Measurements from ENCODE around the gene CCDC192. TPM values are rescaled to one million over a fixed set of nuclear protein-coding genes. Genes with fewer than 3 reads are reported as not detected.
"Not testable (repeated sequence)": the region's sequence is repeated elsewhere in the genome, so short reads cannot be mapped to it uniquely, and the experiment has no call there.

Gene CCDC192
- polyA plus RNA-seq, 3 donors: 0.55 to 1.1 (median 0.95) TPM

GRCh38 chr5:127758766-127759283 lies 55.6 kb downstream of the CCDC192 start:
- DNase-seq (ENCODE audit: low read depth in 3 of 3, low spot score in 2 of 3): no peak

DNA sequence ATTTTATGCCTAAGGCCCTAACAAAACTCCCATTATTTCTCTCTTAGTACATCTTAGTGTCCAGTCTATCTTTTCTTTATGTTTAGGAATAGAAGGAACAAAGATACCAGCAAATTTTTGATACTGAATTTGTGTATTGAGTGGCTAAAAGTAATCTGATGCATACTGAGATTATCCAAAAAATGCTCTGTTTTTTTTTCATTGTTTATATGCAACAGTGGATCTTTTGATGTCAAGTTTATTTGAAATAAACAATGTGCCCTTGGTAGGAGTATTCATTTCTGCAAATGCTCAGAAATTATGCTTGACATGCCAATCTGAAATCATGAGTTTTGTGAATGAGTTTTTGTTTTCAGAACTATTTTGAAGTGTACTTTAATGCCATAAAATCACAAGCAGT lies 58.7 kb downstream of the CCDC192 start:
- DNase-seq (ENCODE audit: low read depth in 3 of 3, low spot score in 2 of 3): no peak

GRCh38 chr5:127762412-127762811 lies 59.2 kb downstream of the CCDC192 start:
- DNase-seq (ENCODE audit: low read depth in 3 of 3, low spot score in 2 of 3): no peak

- DNase-seq (ENCODE audit: low read depth in 3 of 3, low spot score in 2 of 3): no peak
Observed at GRCh38 chr5:127766676-127767335, 63.6 kb downstream of the CCDC192 start.

GRCh38 chr5:127769386-127769785 lies 66.2 kb downstream of the CCDC192 start:
- DNase-seq (ENCODE audit: low read depth in 3 of 3, low spot score in 2 of 3): no peak

DNA sequence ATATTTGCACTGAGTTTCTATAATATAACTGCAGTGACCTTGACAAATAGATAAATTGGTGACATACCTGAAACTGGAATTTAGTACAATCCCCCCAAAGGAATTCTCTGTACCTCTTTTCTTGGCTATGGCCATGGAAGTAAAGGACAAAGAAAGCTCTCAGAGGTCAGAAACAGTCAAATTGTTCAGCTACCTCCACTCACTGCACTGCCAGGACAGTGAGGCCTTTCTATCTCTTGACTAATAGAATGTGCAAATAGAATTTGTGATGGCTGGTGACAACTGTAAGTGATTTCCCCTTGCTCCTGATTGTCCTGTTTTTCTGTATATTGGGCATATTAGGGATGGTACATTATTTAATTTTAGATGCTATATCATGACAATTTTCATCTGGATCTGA lies 67.1 kb downstream of the CCDC192 start:
- DNase-seq (ENCODE audit: low read depth in 3 of 3, low spot score in 2 of 3): no peak

DNA sequence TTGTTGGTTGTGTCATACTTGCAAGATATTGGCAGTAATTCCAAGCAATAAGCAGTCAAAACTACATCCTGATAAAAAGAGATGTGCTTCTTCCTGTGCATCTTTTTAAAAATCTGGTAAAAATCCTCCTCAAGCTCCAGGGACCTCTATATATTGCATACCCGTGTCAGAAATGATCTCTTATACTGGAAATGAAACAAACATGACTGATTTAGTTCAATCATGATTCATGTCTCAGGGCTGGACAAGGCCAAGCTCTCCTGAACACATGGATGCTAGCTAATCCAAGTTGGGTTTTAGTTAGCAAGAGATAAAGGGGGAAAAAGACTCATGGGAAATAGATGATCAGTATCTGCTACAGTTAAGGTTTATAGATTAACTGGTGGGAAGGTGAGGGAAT lies 69.3 kb downstream of the CCDC192 start:
- no peak for DNase-seq (ENCODE audit: low read depth in 3 of 3, low spot score in 2 of 3)

GRCh38 chr5:127774221-127774620 lies 71.0 kb downstream of the CCDC192 start:
- DNase-seq (ENCODE audit: low read depth in 3 of 3, low spot score in 2 of 3): no peak

GRCh38 chr5:127776477-127776876 lies 73.3 kb downstream of the CCDC192 start:
- DNase-seq (ENCODE audit: low read depth in 3 of 3, low spot score in 2 of 3): no peak

- no peak for DNase-seq (ENCODE audit: low read depth in 3 of 3, low spot score in 2 of 3)
Observed at GRCh38 chr5:127777957-127778356, 74.8 kb downstream of the CCDC192 start.

- DNase-seq (ENCODE audit: low read depth in 3 of 3, low spot score in 2 of 3): not testable (repeated sequence)
Observed at GRCh38 chr5:127782450-127782849, 79.3 kb downstream of the CCDC192 start.

- no peak for DNase-seq (ENCODE audit: low read depth in 3 of 3, low spot score in 2 of 3)
Observed at GRCh38 chr5:127785098-127785927, 82.1 kb downstream of the CCDC192 start.

DNA sequence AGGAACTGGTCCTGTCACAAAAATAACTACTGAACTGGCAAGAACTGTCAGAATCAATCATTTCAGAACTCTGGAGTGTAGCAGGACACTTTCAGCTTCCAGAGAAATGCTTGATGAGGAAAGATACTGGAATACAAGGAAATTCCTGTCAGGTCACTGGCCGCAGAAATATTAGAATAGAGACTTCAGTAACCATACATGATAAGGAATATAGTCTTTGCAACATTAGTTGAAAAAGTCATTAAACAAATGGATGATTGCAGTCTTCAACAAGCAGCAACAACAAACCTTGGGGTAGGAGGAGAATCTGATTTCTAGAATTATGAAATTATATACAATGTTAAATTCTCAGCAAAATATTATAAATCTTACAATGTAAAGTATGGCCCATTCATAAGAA lies 88.2 kb downstream of the CCDC192 start:
- no peak for DNase-seq (ENCODE audit: low read depth in 3 of 3, low spot score in 2 of 3)

- not testable (repeated sequence) for DNase-seq (ENCODE audit: low read depth in 3 of 3, low spot score in 2 of 3)
Observed at GRCh38 chr5:127791908-127792307, 88.7 kb downstream of the CCDC192 start.

DNA sequence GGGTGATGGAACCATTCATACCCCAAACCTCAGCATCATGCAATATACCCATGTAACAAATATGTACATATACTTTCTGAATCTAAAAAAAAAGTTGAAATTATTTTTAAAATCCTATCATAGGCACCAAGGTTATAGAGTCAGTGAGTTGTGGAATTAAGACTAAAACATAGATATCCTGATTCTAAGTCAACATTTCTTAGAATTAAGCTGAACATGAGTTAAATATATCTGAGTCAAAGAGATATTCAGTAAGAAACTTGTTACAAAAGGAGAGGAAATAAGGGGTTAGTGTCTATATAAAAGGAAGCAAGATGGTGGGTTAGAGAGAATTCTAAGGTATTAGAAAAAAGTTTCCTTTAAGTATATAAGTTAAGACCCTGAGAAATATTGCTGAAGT lies 89.9 kb downstream of the CCDC192 start:
- DNase-seq (ENCODE audit: low read depth in 3 of 3, low spot score in 2 of 3): no peak

GRCh38 chr5:127793879-127794278 lies 90.7 kb downstream of the CCDC192 start:
- DNase-seq (ENCODE audit: low read depth in 3 of 3, low spot score in 2 of 3): no peak

- DNase-seq (ENCODE audit: low read depth in 3 of 3, low spot score in 2 of 3): no peak
Observed at GRCh38 chr5:127796211-127796610, 93.0 kb downstream of the CCDC192 start.

- DNase-seq (ENCODE audit: low read depth in 3 of 3, low spot score in 2 of 3): no peak
Observed at GRCh38 chr5:127799293-127799905, 96.2 kb downstream of the CCDC192 start.

DNA sequence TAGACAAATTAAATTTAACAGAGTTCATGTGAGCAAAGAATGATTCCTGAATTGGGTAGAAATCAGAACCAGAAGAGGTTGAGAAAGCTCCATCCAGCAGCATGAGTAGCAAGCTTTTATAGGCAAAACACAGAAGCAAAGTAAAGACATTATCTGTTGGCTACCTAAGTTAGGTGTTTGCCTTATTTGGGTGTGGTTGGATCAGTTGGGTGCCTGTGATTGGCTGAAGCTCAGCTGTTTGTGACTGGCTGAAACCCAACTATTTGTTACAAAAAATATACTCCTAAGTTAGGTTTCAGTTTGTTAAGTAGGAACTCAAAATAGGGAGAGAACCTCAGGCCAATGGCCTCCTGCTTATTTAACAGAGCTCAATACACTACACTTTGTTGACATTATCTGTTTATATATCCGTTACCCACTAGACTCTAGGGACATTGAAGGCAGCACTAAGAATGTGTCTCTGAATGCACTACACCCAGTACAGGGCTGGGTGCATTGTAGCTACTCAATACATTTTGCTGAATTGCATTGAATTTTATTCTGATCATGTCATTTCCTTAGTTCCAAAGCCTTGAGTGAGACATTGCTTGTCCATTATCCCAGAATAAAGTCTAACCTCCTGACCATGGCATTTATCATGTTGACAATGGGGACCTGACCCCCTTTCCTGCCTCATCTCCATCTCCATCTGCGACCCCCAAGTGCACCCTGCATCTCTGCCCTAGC lies 98.7 kb downstream of the CCDC192 start:
- no peak for DNase-seq (ENCODE audit: low read depth in 3 of 3, low spot score in 2 of 3)

GRCh38 chr5:127802477-127802865 lies 99.3 kb downstream of the CCDC192 start:
- DNase-seq (ENCODE audit: low read depth in 3 of 3, low spot score in 2 of 3): no peak

- DNase-seq (ENCODE audit: low read depth in 3 of 3, low spot score in 2 of 3): no peak
Observed at GRCh38 chr5:127804886-127805426, 101.8 kb downstream of the CCDC192 start.

Data from right renal cortex interstitium (tissue), 3 donors.